Measurements from ENCODE around the gene PPBP.

DNA sequence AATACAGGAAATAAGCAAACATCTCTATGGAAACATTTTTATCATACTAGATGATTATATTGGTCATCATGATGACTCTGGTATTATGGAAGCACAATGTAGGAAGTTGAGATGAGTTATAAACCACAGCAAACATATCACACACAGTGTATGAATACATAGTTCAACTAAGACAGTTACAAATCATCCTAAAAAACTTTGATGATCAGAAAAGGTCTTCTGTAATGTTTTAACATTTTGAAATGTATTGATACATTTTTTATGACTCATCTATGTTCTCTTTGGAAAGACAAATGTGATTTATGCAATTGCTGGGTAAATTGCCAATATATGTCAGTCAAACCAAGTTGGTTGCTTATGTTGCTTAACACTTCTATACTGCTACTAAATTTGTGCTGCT lies 45.7 kb upstream of the PPBP start:
- TF ChIP-seq, protein P1, sequence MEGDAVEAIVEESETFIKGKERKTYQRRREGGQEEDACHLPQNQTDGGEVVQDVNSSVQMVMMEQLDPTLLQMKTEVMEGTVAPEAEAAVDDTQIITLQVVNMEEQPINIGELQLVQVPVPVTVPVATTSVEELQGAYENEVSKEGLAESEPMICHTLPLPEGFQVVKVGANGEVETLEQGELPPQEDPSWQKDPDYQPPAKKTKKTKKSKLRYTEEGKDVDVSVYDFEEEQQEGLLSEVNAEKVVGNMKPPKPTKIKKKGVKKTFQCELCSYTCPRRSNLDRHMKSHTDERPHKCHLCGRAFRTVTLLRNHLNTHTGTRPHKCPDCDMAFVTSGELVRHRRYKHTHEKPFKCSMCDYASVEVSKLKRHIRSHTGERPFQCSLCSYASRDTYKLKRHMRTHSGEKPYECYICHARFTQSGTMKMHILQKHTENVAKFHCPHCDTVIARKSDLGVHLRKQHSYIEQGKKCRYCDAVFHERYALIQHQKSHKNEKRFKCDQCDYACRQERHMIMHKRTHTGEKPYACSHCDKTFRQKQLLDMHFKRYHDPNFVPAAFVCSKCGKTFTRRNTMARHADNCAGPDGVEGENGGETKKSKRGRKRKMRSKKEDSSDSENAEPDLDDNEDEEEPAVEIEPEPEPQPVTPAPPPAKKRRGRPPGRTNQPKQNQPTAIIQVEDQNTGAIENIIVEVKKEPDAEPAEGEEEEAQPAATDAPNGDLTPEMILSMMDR (optimal IDR thresholded peaks at IDR 0.05 in 1 of 3, IDR thresholded peaks at IDR 0.05 in 1 of 3, conservative IDR thresholded peaks at IDR 0.05 in 1 of 3; ENCODE audit: extremely low read depth in 1 of 3, insufficient read depth in 2 of 3, low read length in 3 of 3), result no peak
- TF ChIP-seq EZH2 (IDR thresholded peaks at IDR 0.05; ENCODE audit: low read length), result no peak

Measured in keratinocyte (primary cell).